Spinal cord (tissue), 10 donors: ENCODE measurements around the gene ARRDC2. TPM values are rescaled to one million over a fixed set of nuclear protein-coding genes. Genes with fewer than 3 reads are reported as not detected.

ENCODE experiments used
- DNase-seq, 6 donors: peaks; one replicate each; pipeline versions ENCODE4 v3.0.0 to v3.0.0-alpha.2; 2013 to 2015; ENCODE audit warnings: low spot score in 6 of 6, low read depth in 4 of 6
- H3K27ac ChIP-seq: one replicate; pipeline ENCODE4 v1.5.1; 2013; ENCODE audit warnings: low read depth, low read length, control low read depth
- H3K27me3 ChIP-seq: one replicate; pipeline ENCODE4 v1.6.1; 2013; ENCODE audit warnings: low read length; ENCODE audit not compliant: control insufficient read depth, insufficient read depth
- H3K36me3 ChIP-seq: one replicate; pipeline ENCODE4 v1.6.1; 2013; ENCODE audit warnings: low read length; ENCODE audit not compliant: control insufficient read depth, insufficient read depth
- H3K4me1 ChIP-seq: one replicate; pipeline ENCODE4 v1.6.1; 2013; ENCODE audit warnings: low read length; ENCODE audit not compliant: control insufficient read depth, insufficient read depth
- H3K4me3 ChIP-seq: one replicate; pipeline ENCODE4 v1.5.1; 2013; ENCODE audit warnings: low read depth, low read length, control low read depth
- H3K9me3 ChIP-seq: one replicate; pipeline ENCODE4 v1.6.1; 2013; ENCODE audit warnings: low read length; ENCODE audit not compliant: control insufficient read depth, insufficient read depth
- WGBS: methylation state at CpG from one replicate; pipeline ENCODE4 v1.1.5; 2013; ENCODE audit warnings: missing lambda C conversion rate; ENCODE audit not compliant: insufficient coverage; 5-methylcytosine and 5-hydroxymethylcytosine counted together
- long read RNA-seq, 4 donors: transcript quantifications; one replicate each; lab custom pipeline, GENCODE V29; 2026
- polyA plus RNA-seq, 2 donors: library from polyadenylated mRNA; unstranded; fragments of 120-200 nt; gene quantifications; one replicate each; pipeline ENCODE4 v1.2.1, GENCODE V29; 2013; ENCODE audit not compliant: insufficient read length in 2 of 2
- total RNA-seq, 2 donors: library from RNA; depleted of rRNA in 1 of 2; stranded (reverse); fragments of 120-200 nt in 1 of 2; fragments of >200 nt in 1 of 2; gene quantifications; one replicate each; pipeline versions ENCODE4 v1.2.3 to v1.2.4, GENCODE V29; 2013 to 2014
- donor health status: healthy.

Gene ARRDC2
- 1 to 10 TPM; 6.4 to 8.0 TPM for total RNA-seq
- polyA plus RNA-seq: 1 to 10 TPM; 4.9 to 5.3 TPM
- long read RNA-seq, donor 1: 0 reads
- long read RNA-seq, donor 2, partial matches to known transcripts: 0 of 1 reads
- long read RNA-seq, donor 2, other reads (novel, unspliced or antisense): 0 of 1 reads
- long read RNA-seq, donor 3: 0 reads
- long read RNA-seq, donor 4, partial matches to known transcripts: 0 of 2 reads
- long read RNA-seq, donor 4, other reads (novel, unspliced or antisense): 0 of 2 reads

DNA sequence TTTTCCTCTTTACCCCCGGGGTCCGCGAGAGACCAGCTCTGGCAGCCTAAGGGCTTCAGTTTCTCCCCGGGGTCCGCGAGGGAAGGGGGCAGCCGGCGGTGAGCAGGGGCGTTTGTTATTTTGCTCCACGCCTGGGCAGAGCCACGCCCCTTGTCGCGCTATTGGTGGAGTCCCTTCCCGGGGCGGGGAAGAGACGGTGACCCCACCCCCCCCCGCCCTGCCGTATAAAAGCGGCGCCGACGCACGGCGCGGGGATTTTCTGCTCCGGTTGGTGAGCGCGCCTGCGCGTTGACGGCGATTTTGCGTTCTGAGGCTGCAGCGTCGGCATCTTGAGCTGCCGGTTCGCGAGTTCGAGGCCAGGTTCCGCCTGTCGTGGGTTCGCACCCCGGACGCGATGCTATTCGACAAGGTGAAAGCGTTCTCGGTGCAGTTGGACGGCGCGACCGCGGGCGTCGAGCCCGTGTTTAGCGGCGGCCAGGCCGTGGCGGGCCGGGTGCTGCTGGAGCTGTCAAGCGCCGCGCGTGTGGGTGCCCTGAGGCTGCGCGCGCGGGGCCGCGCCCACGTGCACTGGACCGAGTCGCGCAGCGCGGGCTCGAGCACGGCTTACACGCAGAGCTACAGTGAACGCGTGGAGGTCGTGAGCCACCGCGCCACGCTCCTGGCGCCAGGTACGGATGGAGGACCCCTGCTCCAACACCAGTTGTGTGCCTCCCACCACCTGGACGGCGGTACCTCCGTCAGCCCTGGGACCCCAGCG lies at the start of gene ARRDC2:
TSS of gene ARRDC2 (plus strand) at position 254 of the 757 bp plus-strand sequence. CDS start at position 395, 141 bp downstream.
- WGBS: 15% methylated on average over 92 of the region's 92 CpGs
- H3K4me3 ChIP-seq: peak within 1 kb of the TSS; percentile 46
- peaks cover 14% of the 10 kb centered on the region for H3K36me3 ChIP-seq
- peak; percentile 70 to 97 (median 86) for DNase-seq
- peak within 1 kb of the TSS; percentile 84 for H3K27ac ChIP-seq
- no peaks in the 10 kb centered on the region for H3K27me3 ChIP-seq
- no peaks in the 10 kb centered on the region for H3K9me3 ChIP-seq
- H3K4me1 ChIP-seq: peaks cover 25% of the 10 kb centered on the region

DNA sequence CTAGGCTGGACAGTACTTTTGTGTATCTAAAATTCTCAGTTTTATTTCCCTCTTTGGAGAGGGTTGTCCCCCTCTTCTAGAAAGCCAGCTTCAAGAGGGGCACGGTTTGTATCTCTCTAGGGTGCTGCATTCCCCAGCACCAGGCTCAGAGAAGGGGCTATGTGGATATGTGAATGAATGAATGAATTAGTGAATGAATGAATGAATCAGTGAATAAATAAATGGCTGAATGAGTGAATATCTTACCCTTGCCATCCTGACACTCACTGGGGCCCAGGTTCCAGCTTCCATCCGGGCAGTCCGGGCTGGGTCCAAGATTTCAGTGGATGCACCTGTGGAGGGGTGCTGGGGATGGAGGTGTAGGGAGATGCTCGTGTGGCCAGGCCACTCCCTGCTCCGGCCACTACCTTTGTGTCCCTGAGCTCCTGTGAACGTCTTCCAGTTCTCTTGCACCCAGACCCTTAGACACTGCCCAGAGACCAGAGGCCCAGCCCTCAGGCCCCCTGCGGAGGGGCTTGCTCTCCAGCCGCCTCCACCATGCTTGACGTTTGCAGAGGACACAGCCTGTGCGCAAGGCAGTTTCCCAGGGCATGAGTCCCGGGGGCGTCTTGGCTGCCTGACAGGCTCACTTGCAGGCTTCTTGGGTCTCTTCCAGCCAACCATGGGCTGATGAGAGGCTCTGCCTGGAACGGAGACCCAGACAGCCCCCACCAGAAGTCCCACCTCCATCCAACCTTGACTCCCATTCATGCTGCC lies 43.9 kb upstream of the ARRDC2 start:
- Histone ChIP-seq H3K27me3 (no peaks in the 10 kb centered on the region), H3K27ac (no peak overlapping the region), H3K4me3 (no peak overlapping the region), H3K36me3 (peaks cover 3% of the 10 kb centered on the region), H3K4me1 (peaks cover 32% of the 10 kb centered on the region), H3K9me3 (no peaks in the 10 kb centered on the region)
- peak in 2 of 6 donors; percentile 40 to 45 for DNase-seq
- WGBS: 45% methylated on average over 10 of the region's 13 CpGs

DNA sequence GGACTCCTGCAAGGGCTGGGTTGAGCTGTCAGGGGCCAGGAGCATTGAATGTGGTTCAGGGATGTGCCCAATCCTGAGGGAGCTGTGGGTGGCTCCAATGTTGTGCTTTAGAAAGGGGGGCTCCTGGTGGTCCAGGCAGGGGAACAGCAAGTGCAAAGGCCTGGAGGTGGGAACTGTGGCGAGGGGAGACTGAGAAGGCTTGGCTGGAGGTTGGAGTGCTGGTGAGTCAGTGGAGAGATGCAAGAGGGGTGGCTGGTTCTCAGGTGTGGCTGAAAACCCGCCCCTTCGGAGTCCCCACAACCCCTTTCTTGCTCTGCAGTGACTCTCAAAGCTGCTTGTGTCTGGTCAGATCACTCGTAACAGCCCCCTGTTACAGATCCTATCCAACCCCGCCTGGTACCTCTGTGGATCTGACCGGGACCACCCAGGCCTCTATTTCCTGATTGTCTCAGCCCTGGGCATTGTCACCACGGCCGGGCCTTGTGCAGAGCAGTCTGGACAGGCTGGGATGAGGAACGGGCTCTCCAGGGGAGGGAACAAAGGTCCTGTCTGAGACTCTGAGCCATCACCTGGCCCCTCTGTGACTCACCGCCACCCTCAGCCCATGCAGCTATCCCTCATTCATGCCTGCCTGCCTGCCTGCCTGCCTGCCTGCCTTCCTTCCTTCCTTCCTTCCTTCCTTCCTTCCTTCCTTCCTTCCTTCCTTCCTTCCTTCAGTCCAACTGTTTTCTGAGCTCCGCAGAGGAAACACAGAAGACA lies 42.4 kb upstream of the ARRDC2 start:
- no peaks in the 10 kb centered on the region for H3K9me3 ChIP-seq
- no peak overlapping the region for H3K27ac ChIP-seq
- no peak for DNase-seq
- WGBS: 78% methylated on average over 4 of the region's 11 CpGs
- no peak overlapping the region for H3K4me3 ChIP-seq
- H3K36me3 ChIP-seq: peaks cover 6% of the 10 kb centered on the region
- H3K4me1 ChIP-seq: peaks cover 32% of the 10 kb centered on the region
- no peaks in the 10 kb centered on the region for H3K27me3 ChIP-seq

DNA sequence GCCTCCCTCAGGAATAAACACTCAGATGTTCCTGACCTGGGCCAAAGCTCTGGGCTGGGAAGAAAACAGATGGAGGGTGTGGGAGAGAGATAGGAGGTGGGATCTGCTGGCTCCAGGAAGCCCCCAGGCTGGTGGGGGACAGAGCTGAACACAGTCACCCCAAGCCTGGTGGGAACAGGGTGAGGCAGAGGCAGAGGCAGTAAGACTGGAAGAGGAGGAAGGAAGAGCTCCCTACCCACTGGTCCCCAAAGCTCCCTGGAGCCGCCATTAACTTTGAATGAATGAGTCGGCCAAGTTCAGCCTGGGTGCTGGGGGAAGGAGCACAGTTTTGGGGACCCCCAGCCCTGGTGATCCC lies 41.9 kb upstream of the ARRDC2 start:
- Histone ChIP-seq H3K9me3 (no peaks in the 10 kb centered on the region), H3K36me3 (peaks cover 8% of the 10 kb centered on the region), H3K4me3 (no peak overlapping the region), H3K27ac (no peak overlapping the region), H3K27me3 (no peaks in the 10 kb centered on the region), H3K4me1 (peaks cover 32% of the 10 kb centered on the region)
- no CpG with 5 or more reads among the region's 2 CpGs for WGBS
- no peak for DNase-seq

DNA sequence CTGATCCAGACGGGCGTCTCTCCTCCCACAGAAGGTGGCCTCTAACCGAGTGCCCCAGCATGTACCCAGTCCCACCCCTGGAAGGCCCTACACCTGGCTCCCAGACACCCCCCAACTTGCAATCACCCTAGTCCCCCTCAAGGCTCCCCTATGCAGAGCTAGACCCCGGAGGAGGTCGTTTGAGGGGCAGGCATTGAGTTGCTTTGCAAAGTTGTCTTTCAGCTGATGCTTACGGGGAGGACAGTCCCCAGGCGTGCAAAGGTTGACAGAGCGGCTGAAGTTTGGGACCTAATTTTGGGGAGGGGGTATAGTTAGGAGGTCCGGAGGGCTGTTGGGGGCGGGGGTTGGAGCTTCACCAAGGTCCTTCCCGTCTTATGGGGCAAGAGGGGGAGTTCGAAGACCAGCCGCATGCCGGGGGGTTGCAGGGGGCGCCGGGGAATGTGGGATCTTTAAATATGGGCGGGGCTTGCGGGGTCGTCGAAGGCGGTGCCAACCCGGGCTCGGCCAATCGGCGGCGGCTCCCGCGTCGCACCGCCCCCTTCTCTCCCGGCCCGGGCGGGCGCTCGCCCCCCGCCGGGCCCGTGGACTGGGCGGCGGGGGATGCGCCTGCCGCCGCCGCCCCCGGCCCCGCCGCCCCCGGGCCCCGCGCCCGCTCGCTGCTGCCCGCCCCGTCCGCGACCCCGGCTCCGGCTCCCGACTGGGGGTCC lies 41.3 kb upstream of the ARRDC2 start, which contains the start of gene KCNN1:
TSS of gene KCNN1 (plus strand) at position 558 of the 707 bp plus-strand sequence. CDS start 6,782 bp downstream, outside the sequence.
- Histone ChIP-seq H3K27me3 (no peaks in the 10 kb centered on the region), H3K36me3 (peaks cover 8% of the 10 kb centered on the region), H3K27ac (no peak within 1 kb of the TSS), H3K4me1 (peaks cover 32% of the 10 kb centered on the region), H3K9me3 (no peaks in the 10 kb centered on the region), H3K4me3 (peak within 1 kb of the TSS; percentile 49)
- 2% methylated on average over 54 of the region's 59 CpGs for WGBS
- peak in 3 of 6 donors; percentile 53 to 86 (median 83) for DNase-seq

DNA sequence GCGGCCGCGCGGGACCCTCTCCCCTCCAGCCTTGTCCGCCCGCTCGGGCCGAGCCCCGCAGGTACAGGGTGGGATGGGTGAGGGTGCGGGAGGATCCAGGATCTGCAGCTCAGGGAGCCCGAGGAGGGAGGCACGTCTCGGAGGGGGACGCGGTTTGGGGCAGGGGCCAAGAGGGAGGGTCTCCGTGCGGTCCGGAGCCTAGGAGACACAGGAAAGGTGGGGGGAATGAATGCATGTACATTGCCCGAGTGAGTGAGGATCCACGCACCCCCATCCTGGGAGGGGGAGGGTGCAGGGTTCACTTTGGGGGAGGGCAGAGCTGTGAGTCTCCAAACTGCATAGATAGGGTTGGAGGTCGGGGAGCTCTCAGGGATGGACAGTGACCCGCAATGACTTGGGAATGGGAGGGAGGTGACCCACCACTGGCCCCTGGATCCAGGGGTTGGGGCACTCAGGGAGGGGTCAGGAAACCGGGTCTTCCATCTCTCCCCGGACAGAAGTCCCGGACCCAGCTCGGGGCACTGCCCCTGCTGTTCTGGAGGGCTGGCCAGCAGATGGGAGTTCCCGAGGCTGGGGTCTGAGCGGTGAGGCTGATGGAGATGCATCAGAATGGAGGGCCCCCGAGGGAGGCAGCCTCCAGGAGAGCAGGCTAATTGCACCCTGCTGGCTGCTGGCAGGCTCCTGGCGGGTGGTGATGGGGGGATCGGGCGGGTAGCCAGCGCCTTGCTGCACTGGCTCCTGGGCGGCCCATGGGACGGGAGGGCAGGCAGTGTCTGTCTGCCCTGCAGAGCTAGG lies 40.5 kb upstream of the ARRDC2 start:
- 3% methylated on average over 28 of the region's 35 CpGs for WGBS
- Histone ChIP-seq H3K4me1 (peaks cover 32% of the 10 kb centered on the region), H3K27ac (no peak overlapping the region), H3K9me3 (no peaks in the 10 kb centered on the region), H3K4me3 (peak overlapping the region; percentile 49), H3K36me3 (peaks cover 8% of the 10 kb centered on the region), H3K27me3 (no peaks in the 10 kb centered on the region)
- DNase-seq: peak in 2 of 6 donors; percentile 22 to 24

DNA sequence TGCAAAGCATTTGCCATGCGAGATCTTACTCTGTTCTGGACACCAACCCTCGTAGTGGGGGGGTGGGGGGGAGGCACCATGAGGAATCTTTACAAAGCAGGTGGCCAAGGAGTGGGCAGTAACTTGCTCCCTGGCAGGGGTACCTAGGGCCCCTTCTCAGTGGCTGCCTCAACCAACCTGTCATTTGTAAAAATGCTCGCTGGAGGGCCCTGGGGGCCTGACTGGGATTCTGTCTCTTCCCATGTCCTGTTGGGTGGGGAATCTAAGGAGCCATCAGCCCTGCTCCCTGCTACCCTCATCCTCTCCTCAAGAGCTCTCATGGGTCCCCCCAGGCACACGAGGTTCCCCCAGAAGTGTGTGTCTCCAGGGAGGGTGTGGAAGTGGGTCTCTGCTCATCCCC lies 39.6 kb upstream of the ARRDC2 start:
- peaks cover 32% of the 10 kb centered on the region for H3K4me1 ChIP-seq
- H3K36me3 ChIP-seq: peaks cover 11% of the 10 kb centered on the region
- H3K9me3 ChIP-seq: no peaks in the 10 kb centered on the region
- DNase-seq: no peak
- H3K4me3 ChIP-seq: no peak overlapping the region
- 60% methylated on average over 1 of the region's 4 CpGs for WGBS
- H3K27ac ChIP-seq: no peak overlapping the region
- H3K27me3 ChIP-seq: no peaks in the 10 kb centered on the region

DNA sequence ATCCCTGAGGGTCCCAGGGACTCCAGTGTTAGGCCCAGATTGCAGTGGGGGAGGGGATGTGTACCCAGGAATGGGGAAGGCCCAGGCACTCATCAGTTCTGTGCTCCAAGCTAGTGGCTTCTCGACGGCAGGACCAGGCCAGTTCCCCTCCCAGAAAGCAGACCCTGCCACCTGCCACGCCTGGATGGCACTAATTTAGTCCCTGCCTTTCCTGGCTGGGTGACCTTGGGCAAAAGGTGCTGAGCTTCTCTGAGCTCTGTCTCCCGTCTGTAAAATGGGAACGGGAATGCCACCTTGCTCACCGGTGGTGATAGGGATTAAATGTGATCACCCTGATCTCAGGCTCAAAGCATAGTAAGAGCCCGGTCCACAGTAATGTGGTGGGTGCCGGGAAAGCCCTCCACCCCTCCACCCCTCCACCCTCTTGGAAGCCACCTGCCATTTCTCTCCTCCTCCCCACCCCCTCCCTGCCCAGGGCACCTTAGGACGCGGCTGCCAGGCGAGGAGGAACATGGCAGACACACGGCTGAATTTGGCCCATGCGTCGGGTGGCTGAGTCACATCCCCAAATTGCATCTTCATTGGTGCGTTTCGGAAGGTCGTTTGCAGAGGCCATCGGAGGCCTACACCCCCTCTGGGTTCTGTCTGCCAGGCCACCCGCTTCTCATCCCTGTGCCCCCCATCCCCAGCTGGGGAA lies 38.7 kb upstream of the ARRDC2 start:
- Histone ChIP-seq H3K36me3 (peaks cover 19% of the 10 kb centered on the region), H3K27ac (no peak overlapping the region), H3K27me3 (no peaks in the 10 kb centered on the region), H3K4me1 (peaks cover 29% of the 10 kb centered on the region), H3K4me3 (no peak overlapping the region), H3K9me3 (no peaks in the 10 kb centered on the region)
- WGBS: 73% methylated on average over 11 of the region's 19 CpGs
- DNase-seq: no peak
